GM12878 (cell line): ENCODE data around the gene VDR. TPM values are rescaled to one million over a fixed set of nuclear protein-coding genes. Genes with fewer than 3 reads are reported as not detected.

Experiments used
- ATAC-seq: fragments of 200-7000 bp; cut with Tn5 transposase; 3 replicates; pipeline ENCODE4 v1.9.1; 2020; ENCODE audit warnings: mild to moderate bottlenecking, moderate library complexity
- BruUV-seq: library from RNA; stranded (reverse); fragments of 400-500 nt; replicated peaks from 2 replicates; lab custom pipeline; 2021; lab: Mats Ljungman, UMichigan
- CTCF ChIA-PET: fragments of 300-600 bp; sonication (Branson Sonifier 250); formaldehyde crosslinking; extraction: SDS; loops from one replicate; lab custom pipeline; 2021; ENCODE audit warnings: inconsistent platforms; lab: Yijun Ruan, JAX
- POLR2A ChIA-PET: fragments of 350-600 bp; formaldehyde crosslinking; extraction: SDS; loops from one replicate; lab custom pipeline; 2021; ENCODE audit warnings: inconsistent platforms; lab: Charles Lee
- RAD21 ChIA-PET: fragments of 300-600 bp; sonication (Branson Sonifier 250); formaldehyde crosslinking; loops from one replicate; lab custom pipeline; 2023; ENCODE audit warnings: antibody characterized with exemption; ENCODE audit not compliant: unreplicated experiment; lab: Charles Lee
- SMC1A ChIA-PET: fragments of 300-600 bp; sonication (Branson Sonifier 250); formaldehyde crosslinking; loops from one replicate; lab custom pipeline; 2023; ENCODE audit not compliant: unreplicated experiment, uncharacterized antibody; lab: Charles Lee
- DNase-seq: peaks from one replicate; pipeline ENCODE4 v3.0.0-alpha.2; 2011; ENCODE audit warnings: low read depth, low spot score
- FAIRE-seq: peaks from 3 replicates; lab custom pipeline; 2011; peaks lifted over from hg19 to GRCh38; lab: Jason Lieb, UNC
- H2AFZ ChIP-seq: 2 replicates; pipeline ENCODE4 v1.6.0; 2011; ENCODE audit warnings: low read depth, low read length, control low read depth; ENCODE audit not compliant: control insufficient read depth
- H3K27ac ChIP-seq: 2 replicates; pipeline ENCODE4 v1.5.1; 2011; ENCODE audit warnings: control low read depth; ENCODE audit not compliant: control insufficient read depth, insufficient read depth
- H3K27me3 ChIP-seq, 2 experiments: replicated peaks in 1 of 2; 2 replicates each; pipeline versions ENCODE4 v1.6.0 to v1.6.1; 2011; ENCODE audit warnings: low read length in 1 of 2; ENCODE audit not compliant: control insufficient read depth in 2 of 2, insufficient read depth in 2 of 2
- H3K36me3 ChIP-seq, 2 experiments: 2 replicates each; pipeline ENCODE4 v1.5.1; 2011; ENCODE audit warnings: low read length in 1 of 2; ENCODE audit not compliant: control insufficient read depth in 2 of 2, insufficient read depth in 2 of 2
- H3K4me1 ChIP-seq: 2 replicates; pipeline ENCODE4 v1.6.1; 2011; ENCODE audit warnings: mild to moderate bottlenecking, low read length, moderate library complexity, mixed read lengths; ENCODE audit not compliant: control insufficient read depth, insufficient read depth
- H3K4me2 ChIP-seq: 2 replicates; pipeline ENCODE4 v1.6.0; 2011; ENCODE audit warnings: control low read depth; ENCODE audit not compliant: control insufficient read depth, insufficient read depth
- H3K4me3 ChIP-seq: fragments of 200-600 bp; sonication (generic); 2 replicates; pipeline ENCODE4 v1.5.1; 2016
- H3K79me2 ChIP-seq: 2 replicates; pipeline ENCODE4 v1.6.0; 2011; ENCODE audit warnings: low read length; ENCODE audit not compliant: control insufficient read depth, insufficient read depth
- H3K9ac ChIP-seq: 2 replicates; pipeline ENCODE4 v1.8.0; 2011; ENCODE audit warnings: low read length, control low read depth, mixed read lengths; ENCODE audit not compliant: control insufficient read depth, insufficient read depth
- H3K9me3 ChIP-seq: replicated peaks from 3 replicates; pipeline ENCODE4 v1.5.1; 2011; ENCODE audit warnings: mild to moderate bottlenecking, low read length; ENCODE audit not compliant: control insufficient read depth, insufficient read depth
- H4K20me1 ChIP-seq: 2 replicates; pipeline ENCODE4 v1.6.0; 2011; ENCODE audit not compliant: control insufficient read depth, insufficient read depth
- BHLHE40 ChIP-seq, 2 experiments: fragments of 450-650 bp in 1 of 2; IDR thresholded peaks; 2 replicates each; pipeline ENCODE4 v1.6.1; 2011 to 2017; ENCODE audit warnings: low read depth in 2 of 2, borderline replicate concordance in 1 of 2, improper control_type of control experiment in 1 of 2, low read length in 1 of 2, mild to moderate bottlenecking in 1 of 2
- CEBPB ChIP-seq, 2 experiments: fragments of 150-350 bp in 1 of 2; IDR thresholded peaks; 2 replicates each; pipeline ENCODE4 v1.6.1; 2012 to 2014; ENCODE audit warnings: low read depth in 2 of 2, low read length in 2 of 2, borderline replicate concordance in 1 of 2, inconsistent platforms in 1 of 2
- CREM ChIP-seq: IDR thresholded peaks from 2 replicates; pipeline ENCODE4 v1.6.1; 2014; ENCODE audit warnings: antibody characterized with exemption, low read depth
- ESRRA ChIP-seq: IDR thresholded peaks from 2 replicates; pipeline ENCODE4 v1.6.1; 2012; ENCODE audit warnings: mild to moderate bottlenecking, low read length, improper control_type of control experiment
- HDAC6 ChIP-seq: fragments of 200-600 bp; sonication (generic); IDR thresholded peaks from one replicate; pipeline ENCODE4 v1.8.0; 2017; ENCODE audit warnings: antibody characterized with exemption; ENCODE audit not compliant: unreplicated experiment
- JUNB ChIP-seq: IDR thresholded peaks from 2 replicates; pipeline ENCODE4 v1.6.1; 2016; ENCODE audit warnings: antibody characterized with exemption, mild to moderate bottlenecking
- MEF2B ChIP-seq: fragments of 450-650 bp; IDR thresholded peaks from 2 replicates; pipeline ENCODE4 v1.6.1; 2018; ENCODE audit warnings: mild to moderate bottlenecking, moderate library complexity; ENCODE audit not compliant: partially characterized antibody, poor library complexity, severe bottlenecking
- NFYA ChIP-seq: IDR thresholded peaks from 2 replicates; pipeline ENCODE4 v1.6.1; 2011; ENCODE audit warnings: low read depth, mild to moderate bottlenecking, low read length, improper control_type of control experiment, borderline replicate concordance
- POLR2AphosphoS5 ChIP-seq: IDR thresholded peaks from 2 replicates; pipeline ENCODE4 v1.6.1; 2011; ENCODE audit warnings: mild to moderate bottlenecking, low read length, inconsistent platforms
- RCOR1 ChIP-seq: conservative IDR thresholded peaks from 2 replicates; pipeline ENCODE4 v1.6.1; 2012; ENCODE audit warnings: low read depth, low read length, improper control_type of control experiment
- SMC3 ChIP-seq: IDR thresholded peaks from 2 replicates; pipeline ENCODE4 v1.6.1; 2011; ENCODE audit warnings: low read length, improper control_type of control experiment, borderline replicate concordance
- SP1 ChIP-seq: IDR thresholded peaks from one replicate; pipeline ENCODE4 v1.6.1; 2011; ENCODE audit warnings: low read depth, low read length
- STAT3 ChIP-seq: IDR thresholded peaks from 2 replicates; pipeline ENCODE4 v1.6.1; 2011; ENCODE audit warnings: low read depth, low read length, improper control_type of control experiment
- ZNF622 ChIP-seq: fragments of 450-650 bp; IDR thresholded peaks from 2 replicates; pipeline ENCODE4 v1.6.1; 2017; ENCODE audit warnings: mild to moderate bottlenecking, inconsistent platforms
- ZSCAN29 ChIP-seq: fragments of 450-650 bp; IDR thresholded peaks from 2 replicates; pipeline ENCODE4 v1.6.1; 2017; ENCODE audit warnings: mild to moderate bottlenecking, moderate library complexity
- in situ Hi-C: fragments of 300-500 bp; cut with MboI; formaldehyde crosslinking; loops from 9 replicates; pipeline ENCODE4 v1.14.3; 2018; ENCODE audit warnings: mixed read lengths
- intact Hi-C: fragments of 100-400 bp; cut with micrococcal nuclease; formaldehyde crosslinking; loops from one replicate; pipeline ENCODE4 v1.14.2; 2022; ENCODE audit not compliant: unreplicated experiment
- polyA plus RNA-seq, 11 experiments: library from polyadenylated mRNA; depleted of rRNA in 4 of 11; unstranded in 6 of 11; stranded (reverse) in 5 of 11; fragments of >200 nt; fragmentation: Nextera tagmentation in 4 of 11; fragmentation: Illumina TruSeq in 1 of 11; extraction: Ambion mirVana in 4 of 11; extraction: Trizol in 1 of 11; gene quantifications; 1 replicate in 1 of 11; 2 replicates in 10 of 11; pipeline versions ENCODE4 v1.2.1 to v1.2.3, GENCODE V29; 2011 to 2016; ENCODE audit warnings: inconsistent platforms in 2 of 11, missing spikeins in 2 of 11, low read depth in 1 of 11
- total RNA-seq, 4 experiments: library from RNA; depleted of rRNA in 3 of 4; stranded (reverse); fragments of >200 nt in 3 of 4; fragmentation: Illumina TruSeq in 1 of 4; extraction: Trizol in 1 of 4; gene quantifications; 2 replicates each; pipeline versions ENCODE4 v1.2.1 to v1.2.3, GENCODE V29; 2013 to 2021
- TF ChIP-seq, protein P1 (sequence below): fragments of 450-650 bp; formaldehyde crosslinking; IDR thresholded peaks from 2 replicates; pipeline ENCODE4 v1.4.0; 2022; ENCODE audit warnings: mild to moderate bottlenecking, moderate library complexity
- TF ChIP-seq, protein P2 (sequence below): IDR thresholded peaks from 2 replicates; pipeline ENCODE4 v1.6.1; 2011; ENCODE audit warnings: low read depth, mild to moderate bottlenecking, low read length, moderate library complexity, borderline replicate concordance; ENCODE audit errors: extremely low read depth
- TF ChIP-seq, protein P3 (sequence below): fragments of 150-350 bp; IDR thresholded peaks from 2 replicates; pipeline ENCODE4 v1.6.1; 2014; ENCODE audit warnings: mild to moderate bottlenecking, low read depth, low read length

VDR gene
- total and polyA plus RNA-seq, 10 of the 15 experiments (the other 5 are each of a cell fraction or from before 2014, with no cell fraction given), result 0.27 to 7.9 (median 3.0) TPM

- no peak for TF ChIP-seq CEBPB (IDR thresholded peaks at IDR 0.05; ENCODE audit: borderline replicate concordance in 1 of 2, low read depth in 2 of 2, low read length in 2 of 2)
- TF ChIP-seq RCOR1, result no peak
Observed at GRCh38 chr12:47912556-47912955, 7.8 kb upstream of the VDR start (continued).

DNA sequence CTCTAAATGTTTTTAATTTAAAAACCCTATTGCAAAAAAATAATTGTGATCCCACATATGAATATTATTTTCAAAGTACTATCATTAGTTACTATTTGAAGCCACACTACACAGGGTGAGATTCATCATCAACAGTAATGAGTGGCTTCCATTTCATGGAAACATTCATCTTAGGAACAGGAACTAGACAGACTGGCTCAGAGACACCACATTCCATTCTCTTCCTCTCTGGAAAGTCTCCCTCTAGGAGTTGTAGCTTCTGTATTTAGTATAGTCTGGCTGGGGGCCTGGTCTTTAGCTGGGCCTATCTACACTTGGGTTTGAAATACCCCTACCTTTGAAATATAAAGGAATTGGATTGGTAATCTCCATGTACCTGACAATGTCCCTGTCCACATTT, 6.2 kb upstream of the VDR start:
- ATAC-seq (no peak), DNase-seq (no peak), FAIRE-seq (no peak)
- Histone ChIP-seq H3K4me1 (no peaks in the 10 kb centered on the region), H4K20me1 (no peaks in the 10 kb centered on the region), H3K27ac (no peak overlapping the region), H3K27me3 (peaks cover 0 to 3% of the 10 kb centered on the region in 2 experiments; a peak in 2 of 4 replicates), H3K79me2 (no peaks in the 10 kb centered on the region), H3K36me3 (no peaks in the 10 kb centered on the region), H3K4me3 (no peak overlapping the region), H3K9me3 (no peaks in the 10 kb centered on the region), H3K4me2 (no peak overlapping the region), H3K9ac (no peak overlapping the region), H2AFZ (no peak overlapping the region)
- no TSS peak for BruUV-seq
- POLR2A ChIA-PET, result no interaction called here
- intact Hi-C loops (no loop called here), in situ Hi-C loops (no loop called here)
- CTCF ChIA-PET, result no interaction called here
- TF ChIP-seq, protein P1, sequence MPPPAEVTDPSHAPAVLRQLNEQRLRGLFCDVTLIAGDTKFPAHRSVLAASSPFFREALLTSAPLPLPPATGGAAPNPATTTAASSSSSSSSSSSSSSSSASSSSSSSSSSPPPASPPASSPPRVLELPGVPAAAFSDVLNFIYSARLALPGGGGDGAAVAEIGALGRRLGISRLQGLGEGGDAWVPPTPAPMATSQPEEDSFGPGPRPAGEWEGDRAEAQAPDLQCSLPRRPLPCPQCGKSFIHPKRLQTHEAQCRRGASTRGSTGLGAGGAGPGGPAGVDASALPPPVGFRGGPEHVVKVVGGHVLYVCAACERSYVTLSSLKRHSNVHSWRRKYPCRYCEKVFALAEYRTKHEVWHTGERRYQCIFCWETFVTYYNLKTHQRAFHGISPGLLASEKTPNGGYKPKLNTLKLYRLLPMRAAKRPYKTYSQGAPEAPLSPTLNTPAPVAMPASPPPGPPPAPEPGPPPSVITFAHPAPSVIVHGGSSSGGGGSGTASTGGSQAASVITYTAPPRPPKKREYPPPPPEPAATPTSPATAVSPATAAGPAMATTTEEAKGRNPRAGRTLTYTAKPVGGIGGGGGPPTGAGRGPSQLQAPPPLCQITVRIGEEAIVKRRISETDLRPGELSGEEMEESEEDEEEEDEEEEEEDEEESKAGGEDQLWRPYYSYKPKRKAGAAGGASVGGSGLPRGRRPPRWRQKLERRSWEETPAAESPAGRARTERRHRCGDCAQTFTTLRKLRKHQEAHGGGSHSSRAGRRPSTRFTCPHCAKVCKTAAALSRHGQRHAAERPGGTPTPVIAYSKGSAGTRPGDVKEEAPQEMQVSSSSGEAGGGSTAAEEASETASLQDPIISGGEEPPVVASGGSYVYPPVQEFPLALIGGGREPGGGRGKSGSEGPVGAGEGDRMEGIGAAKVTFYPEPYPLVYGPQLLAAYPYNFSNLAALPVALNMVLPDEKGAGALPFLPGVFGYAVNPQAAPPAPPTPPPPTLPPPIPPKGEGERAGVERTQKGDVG (CRISPR knock-in tag), result no peak
- TF ChIP-seq SP1 (no peak), NFYA (no peak), JUNB (no peak), BHLHE40 (IDR thresholded peaks at IDR 0.05; ENCODE audit: borderline replicate concordance in 1 of 2, low read depth in 2 of 2, low read length in 1 of 2) (no peak), HDAC6 (no peak), ZNF622 (no peak), SMC3 (no peak), POLR2AphosphoS5 (no peak), MEF2B (no peak), ESRRA (no peak), STAT3 (no peak), CREM (no peak), ZSCAN29 (no peak)
- TF ChIP-seq, protein P2, sequence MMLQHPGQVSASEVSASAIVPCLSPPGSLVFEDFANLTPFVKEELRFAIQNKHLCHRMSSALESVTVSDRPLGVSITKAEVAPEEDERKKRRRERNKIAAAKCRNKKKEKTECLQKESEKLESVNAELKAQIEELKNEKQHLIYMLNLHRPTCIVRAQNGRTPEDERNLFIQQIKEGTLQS, result no peak
- TF ChIP-seq, protein P3, sequence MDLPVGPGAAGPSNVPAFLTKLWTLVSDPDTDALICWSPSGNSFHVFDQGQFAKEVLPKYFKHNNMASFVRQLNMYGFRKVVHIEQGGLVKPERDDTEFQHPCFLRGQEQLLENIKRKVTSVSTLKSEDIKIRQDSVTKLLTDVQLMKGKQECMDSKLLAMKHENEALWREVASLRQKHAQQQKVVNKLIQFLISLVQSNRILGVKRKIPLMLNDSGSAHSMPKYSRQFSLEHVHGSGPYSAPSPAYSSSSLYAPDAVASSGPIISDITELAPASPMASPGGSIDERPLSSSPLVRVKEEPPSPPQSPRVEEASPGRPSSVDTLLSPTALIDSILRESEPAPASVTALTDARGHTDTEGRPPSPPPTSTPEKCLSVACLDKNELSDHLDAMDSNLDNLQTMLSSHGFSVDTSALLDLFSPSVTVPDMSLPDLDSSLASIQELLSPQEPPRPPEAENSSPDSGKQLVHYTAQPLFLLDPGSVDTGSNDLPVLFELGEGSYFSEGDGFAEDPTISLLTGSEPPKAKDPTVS, result no peak
- SMC1A ChIA-PET, result interaction anchor here (1.4 kb wide), 1 partner anchor 60 kb away, joined by 3 read pairs; no protein-coding TSS in a partner anchor
- RAD21 ChIA-PET, result no interaction called here
